ENCODE results near the gene VAT1L.

Gene VAT1L

DNA sequence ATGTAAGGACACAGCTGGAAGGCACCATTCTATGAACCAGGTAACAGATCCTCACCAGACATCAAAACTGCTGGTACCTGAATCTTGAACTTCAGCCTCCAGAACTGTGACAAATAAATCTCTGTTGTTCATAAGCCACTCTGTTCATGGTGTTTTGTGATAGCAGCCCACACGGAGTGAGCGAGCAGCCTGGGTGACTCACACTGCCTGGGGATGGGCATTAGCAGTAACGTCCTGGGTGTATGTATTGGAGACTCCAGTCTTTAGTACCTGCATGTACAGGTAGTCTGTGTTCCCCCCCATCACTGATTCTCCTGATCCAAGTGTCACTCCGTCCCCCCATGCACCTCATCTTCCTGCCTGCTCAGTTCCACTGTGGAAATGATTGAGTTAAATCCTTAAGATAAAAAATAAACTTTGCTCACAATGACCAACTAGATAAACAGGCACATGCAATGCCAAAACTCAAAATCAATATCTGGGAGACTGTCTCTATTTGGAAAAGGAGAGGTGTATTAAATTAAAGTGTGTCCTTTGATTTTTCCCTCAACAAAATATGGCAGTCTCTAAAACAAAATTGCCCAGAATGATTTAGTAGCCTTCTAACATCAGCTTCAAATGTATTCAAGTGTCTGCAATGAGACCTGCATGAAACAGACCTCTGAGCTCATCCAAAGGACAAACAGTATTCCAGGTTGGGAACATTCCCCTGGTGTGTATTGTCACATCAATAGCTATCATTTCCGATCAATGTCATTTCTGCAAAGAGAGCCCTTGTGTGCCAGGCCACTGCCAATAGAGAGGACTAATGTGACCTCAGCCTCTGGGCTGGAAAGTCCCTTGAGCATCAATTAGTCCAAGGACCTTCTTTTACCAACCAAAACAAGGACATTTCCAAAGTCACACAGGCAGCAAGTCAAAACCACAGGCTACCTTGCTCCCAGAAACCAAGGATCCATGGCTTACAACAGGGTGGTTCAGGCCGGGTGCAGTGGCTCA, 12.2 kb upstream of the VAT1L start:
- Histone ChIP-seq H3K9ac (ENCODE audit: low read depth, low read length) (no peak overlapping the region), H3K4me1 (ENCODE audit: insufficient read depth, low read length) (no peaks in the 10 kb centered on the region), H3K4me2 (ENCODE audit: insufficient read depth, low read length) (no peak overlapping the region), H3K79me2 (ENCODE audit: insufficient read depth, low read length) (no peaks in the 10 kb centered on the region), H3K9me3 (ENCODE audit: insufficient read depth, low read length, severe bottlenecking) (no peaks in the 10 kb centered on the region), H3K36me3 (ENCODE audit: insufficient read depth, low read length) (no peaks in the 10 kb centered on the region), H3K27ac (ENCODE audit: low read length) (no peak overlapping the region), H4K20me1 (ENCODE audit: insufficient read depth, low read length) (no peaks in the 10 kb centered on the region), H3K27me3 (ENCODE audit: insufficient read depth, low read length, poor library complexity) (no peaks in the 10 kb centered on the region), H2AFZ (ENCODE audit: low read depth, low read length) (no peak overlapping the region), H3K4me3 (ENCODE audit: low read depth in 1 of 2, low read length in 2 of 2) (no peak overlapping the region)
- no peak for DNase-seq
- no peak for ATAC-seq (ENCODE audit: insufficient read depth, low read depth)
- TF ChIP-seq, protein P1, sequence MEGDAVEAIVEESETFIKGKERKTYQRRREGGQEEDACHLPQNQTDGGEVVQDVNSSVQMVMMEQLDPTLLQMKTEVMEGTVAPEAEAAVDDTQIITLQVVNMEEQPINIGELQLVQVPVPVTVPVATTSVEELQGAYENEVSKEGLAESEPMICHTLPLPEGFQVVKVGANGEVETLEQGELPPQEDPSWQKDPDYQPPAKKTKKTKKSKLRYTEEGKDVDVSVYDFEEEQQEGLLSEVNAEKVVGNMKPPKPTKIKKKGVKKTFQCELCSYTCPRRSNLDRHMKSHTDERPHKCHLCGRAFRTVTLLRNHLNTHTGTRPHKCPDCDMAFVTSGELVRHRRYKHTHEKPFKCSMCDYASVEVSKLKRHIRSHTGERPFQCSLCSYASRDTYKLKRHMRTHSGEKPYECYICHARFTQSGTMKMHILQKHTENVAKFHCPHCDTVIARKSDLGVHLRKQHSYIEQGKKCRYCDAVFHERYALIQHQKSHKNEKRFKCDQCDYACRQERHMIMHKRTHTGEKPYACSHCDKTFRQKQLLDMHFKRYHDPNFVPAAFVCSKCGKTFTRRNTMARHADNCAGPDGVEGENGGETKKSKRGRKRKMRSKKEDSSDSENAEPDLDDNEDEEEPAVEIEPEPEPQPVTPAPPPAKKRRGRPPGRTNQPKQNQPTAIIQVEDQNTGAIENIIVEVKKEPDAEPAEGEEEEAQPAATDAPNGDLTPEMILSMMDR (IDR thresholded peaks at IDR 0.05; ENCODE audit: borderline replicate concordance, extremely low read depth, low read length, poor library complexity, severe bottlenecking) = no peak
- no peak for TF ChIP-seq EZH2 (IDR thresholded peaks at IDR 0.05; ENCODE audit: borderline replicate concordance, low read depth, low read length, severe bottlenecking)

DNA sequence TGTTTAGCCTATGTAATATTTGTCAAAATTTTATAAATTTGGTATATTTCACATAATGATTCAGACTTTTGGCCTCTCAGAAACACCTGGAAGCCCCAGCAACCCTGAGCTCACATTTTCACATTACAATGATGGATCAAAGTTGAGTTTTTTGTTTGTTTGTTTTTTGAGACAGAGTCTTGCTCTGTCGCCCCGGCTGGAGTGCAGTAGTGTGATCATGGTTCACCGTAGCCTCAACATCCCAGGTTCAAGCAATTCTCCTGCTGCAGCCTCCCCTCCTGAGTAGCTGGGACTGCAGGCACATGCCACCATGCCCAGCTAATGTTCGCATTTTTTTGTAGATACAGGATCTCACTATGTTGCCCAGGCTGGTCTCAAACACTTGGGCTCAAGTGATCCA, 10.6 kb upstream of the VAT1L start:
- Histone ChIP-seq H3K4me3 (ENCODE audit: low read depth in 1 of 2, low read length in 2 of 2) (no peak overlapping the region), H3K9ac (ENCODE audit: low read depth, low read length) (no peak overlapping the region), H3K4me1 (ENCODE audit: insufficient read depth, low read length) (no peaks in the 10 kb centered on the region), H3K27me3 (ENCODE audit: insufficient read depth, low read length, poor library complexity) (no peaks in the 10 kb centered on the region), H4K20me1 (ENCODE audit: insufficient read depth, low read length) (no peaks in the 10 kb centered on the region), H3K36me3 (ENCODE audit: insufficient read depth, low read length) (no peaks in the 10 kb centered on the region), H3K79me2 (ENCODE audit: insufficient read depth, low read length) (no peaks in the 10 kb centered on the region), H3K9me3 (ENCODE audit: insufficient read depth, low read length, severe bottlenecking) (no peaks in the 10 kb centered on the region), H2AFZ (ENCODE audit: low read depth, low read length) (no peak overlapping the region), H3K27ac (ENCODE audit: low read length) (no peak overlapping the region), H3K4me2 (ENCODE audit: insufficient read depth, low read length) (no peak overlapping the region)
- ATAC-seq (ENCODE audit: insufficient read depth, low read depth) (no peak), DNase-seq (no peak)
- no peak for TF ChIP-seq EZH2 (IDR thresholded peaks at IDR 0.05; ENCODE audit: borderline replicate concordance, low read depth, low read length, severe bottlenecking)
- TF ChIP-seq, protein P1 (IDR thresholded peaks at IDR 0.05; ENCODE audit: borderline replicate concordance, extremely low read depth, low read length, poor library complexity, severe bottlenecking) = no peak

DNA sequence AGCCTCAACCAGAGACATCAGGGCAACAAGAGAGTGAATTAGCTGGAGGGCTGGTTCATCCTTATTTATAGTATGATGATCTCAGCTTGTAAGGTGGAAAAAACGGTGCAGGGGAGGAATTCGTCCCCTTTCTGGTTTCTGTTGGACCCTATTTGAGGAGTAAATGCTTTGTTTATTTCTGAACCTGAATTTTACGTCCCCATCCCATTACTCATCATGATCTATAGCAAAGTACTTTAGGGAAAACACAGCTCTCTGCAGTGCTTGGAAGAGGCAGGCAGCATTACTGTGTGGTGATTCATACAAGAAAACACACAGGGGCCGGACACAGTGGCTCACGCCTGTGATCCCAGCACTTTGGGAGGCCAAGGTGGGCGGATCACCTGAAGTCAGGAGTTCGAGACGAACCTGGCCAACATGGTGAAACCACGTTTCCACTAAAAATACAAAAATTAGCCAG, 8.0 kb upstream of the VAT1L start:
- no peak overlapping the region for H3K27ac ChIP-seq (ENCODE audit: low read length)
- no peaks in the 10 kb centered on the region for H4K20me1 ChIP-seq (ENCODE audit: insufficient read depth, low read length)
- H3K27me3 ChIP-seq (ENCODE audit: insufficient read depth, low read length, poor library complexity) = no peaks in the 10 kb centered on the region
- no peak overlapping the region for H2AFZ ChIP-seq (ENCODE audit: low read depth, low read length)
- ATAC-seq (ENCODE audit: insufficient read depth, low read depth) = no peak
- H3K4me3 ChIP-seq (ENCODE audit: low read depth in 1 of 2, low read length in 2 of 2) = no peak overlapping the region
- H3K79me2 ChIP-seq (ENCODE audit: insufficient read depth, low read length) = no peaks in the 10 kb centered on the region
- no peaks in the 10 kb centered on the region for H3K4me1 ChIP-seq (ENCODE audit: insufficient read depth, low read length)
- H3K36me3 ChIP-seq (ENCODE audit: insufficient read depth, low read length) = no peaks in the 10 kb centered on the region
- H3K9ac ChIP-seq (ENCODE audit: low read depth, low read length) = no peak overlapping the region
- no peak for DNase-seq
- no peak overlapping the region for H3K4me2 ChIP-seq (ENCODE audit: insufficient read depth, low read length)
- TF ChIP-seq EZH2 (IDR thresholded peaks at IDR 0.05; ENCODE audit: borderline replicate concordance, low read depth, low read length, severe bottlenecking) = no peak
- TF ChIP-seq, protein P1 (IDR thresholded peaks at IDR 0.05; ENCODE audit: borderline replicate concordance, extremely low read depth, low read length, poor library complexity, severe bottlenecking) = no peak
- no peaks in the 10 kb centered on the region for H3K9me3 ChIP-seq (ENCODE audit: insufficient read depth, low read length, severe bottlenecking)
